ENCODE measurements around the gene PTRHD1. TPM values are rescaled to one million over a fixed set of nuclear protein-coding genes. Genes with fewer than 3 reads are reported as not detected.

Gene PTRHD1
- total RNA-seq, 1 experiment from 2014 or later, result 33.4 TPM

DNA sequence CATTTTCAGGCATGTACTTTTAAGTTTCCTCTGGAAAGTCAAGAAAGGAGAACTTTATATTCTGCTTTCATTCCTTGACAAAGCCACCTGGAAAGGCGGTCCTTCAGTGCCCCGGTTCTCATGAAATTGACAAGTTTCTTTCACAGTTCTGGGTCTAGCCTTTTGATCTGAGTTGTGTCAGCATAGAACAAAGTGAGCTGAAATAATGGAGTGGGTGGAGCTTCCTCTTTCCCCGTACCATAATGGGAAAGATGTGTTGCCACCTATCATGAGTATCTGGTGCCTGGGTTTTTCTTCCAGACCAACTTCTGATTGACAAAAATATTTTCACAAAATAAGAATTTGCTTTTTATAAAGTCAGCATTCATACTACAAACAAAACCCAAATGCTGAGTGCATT is 49.3 kb downstream of the PTRHD1 start:
- TF ChIP-seq EZH2 (IDR thresholded peaks at IDR 0.05; ENCODE audit: borderline replicate concordance, low read depth, low read length, poor library complexity, severe bottlenecking), result no peak
- TF ChIP-seq, protein P1, sequence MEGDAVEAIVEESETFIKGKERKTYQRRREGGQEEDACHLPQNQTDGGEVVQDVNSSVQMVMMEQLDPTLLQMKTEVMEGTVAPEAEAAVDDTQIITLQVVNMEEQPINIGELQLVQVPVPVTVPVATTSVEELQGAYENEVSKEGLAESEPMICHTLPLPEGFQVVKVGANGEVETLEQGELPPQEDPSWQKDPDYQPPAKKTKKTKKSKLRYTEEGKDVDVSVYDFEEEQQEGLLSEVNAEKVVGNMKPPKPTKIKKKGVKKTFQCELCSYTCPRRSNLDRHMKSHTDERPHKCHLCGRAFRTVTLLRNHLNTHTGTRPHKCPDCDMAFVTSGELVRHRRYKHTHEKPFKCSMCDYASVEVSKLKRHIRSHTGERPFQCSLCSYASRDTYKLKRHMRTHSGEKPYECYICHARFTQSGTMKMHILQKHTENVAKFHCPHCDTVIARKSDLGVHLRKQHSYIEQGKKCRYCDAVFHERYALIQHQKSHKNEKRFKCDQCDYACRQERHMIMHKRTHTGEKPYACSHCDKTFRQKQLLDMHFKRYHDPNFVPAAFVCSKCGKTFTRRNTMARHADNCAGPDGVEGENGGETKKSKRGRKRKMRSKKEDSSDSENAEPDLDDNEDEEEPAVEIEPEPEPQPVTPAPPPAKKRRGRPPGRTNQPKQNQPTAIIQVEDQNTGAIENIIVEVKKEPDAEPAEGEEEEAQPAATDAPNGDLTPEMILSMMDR (conservative IDR thresholded peaks at IDR 0.05; ENCODE audit: low read depth, low read length), result no peak
- Histone ChIP-seq H3K4me1 (ENCODE audit: insufficient read depth, low read length, poor library complexity, severe bottlenecking) (no peaks in the 10 kb centered on the region), H3K27ac (ENCODE audit: low read depth, low read length, poor library complexity, severe bottlenecking) (no peak overlapping the region), H3K9me3 (ENCODE audit: low read depth, low read length, poor library complexity, severe bottlenecking) (no peaks in the 10 kb centered on the region), H3K36me3 (ENCODE audit: insufficient read depth, low read length, poor library complexity, severe bottlenecking) (no peaks in the 10 kb centered on the region), H3K4me3 (ENCODE audit: low read depth, low read length, poor library complexity, severe bottlenecking) (no peak overlapping the region), H3K27me3 (replicated peaks; ENCODE audit: insufficient read depth, low read depth, low read length, poor library complexity) (no peaks in the 10 kb centered on the region)
- BruUV-seq (replicated peaks), result no TSS peak
- ChIA-PET CTCF (no interaction called here), POLR2A (ENCODE audit: low non-redundant PET) (interaction anchor here (0.5 to 0.7 kb wide), 2 partner anchors 10 to 30 kb away, joined by 3 read pairs; no protein-coding TSS in a partner anchor)
- intact Hi-C loops (cut with micrococcal nuclease; ENCODE audit: unreplicated experiment), result no loop called here
- DNase-seq (ENCODE audit: low spot score), result no peak

DNA sequence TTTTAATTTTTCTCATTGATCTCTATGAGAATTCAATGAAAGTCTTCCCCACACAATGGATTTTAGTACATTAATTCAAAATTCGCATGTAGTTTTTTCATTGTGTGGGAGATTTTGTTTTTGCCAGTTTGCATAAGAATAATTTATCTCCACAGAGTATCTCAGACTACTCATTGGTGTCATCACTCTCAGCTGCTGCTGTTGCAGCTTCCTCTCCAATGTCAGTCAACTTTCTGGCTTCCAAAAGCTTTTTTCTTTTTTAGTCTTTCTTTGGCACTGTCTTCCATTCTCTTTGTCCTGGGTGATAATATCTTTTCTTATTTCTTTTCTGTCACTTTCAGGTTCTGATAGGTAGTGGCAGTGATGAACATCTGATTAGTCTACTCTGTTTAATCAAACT is 50.5 kb downstream of the PTRHD1 start:
- CTCF ChIA-PET, result no interaction called here
- no TSS peak for BruUV-seq (replicated peaks)

DNA sequence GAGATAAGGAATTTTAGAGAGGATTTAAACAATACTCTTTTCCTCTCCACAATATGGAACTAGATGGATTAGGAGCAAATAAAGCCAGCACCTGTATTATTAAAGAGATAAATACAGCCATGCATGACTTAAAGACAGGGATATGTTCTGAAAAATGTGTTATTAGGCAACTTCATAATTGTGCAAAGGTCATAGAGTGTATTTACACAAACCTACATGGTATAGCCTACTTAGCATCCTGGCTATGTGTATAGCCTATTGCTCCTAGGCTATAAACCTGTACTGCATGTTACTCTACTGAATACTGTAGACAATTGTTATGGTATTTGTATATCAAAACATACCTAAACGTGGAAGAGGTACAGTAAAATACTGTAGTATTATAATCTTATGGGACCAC is 53.0 kb downstream of the PTRHD1 start:
- ChIA-PET POLR2A (ENCODE audit: low non-redundant PET) (no interaction called here), CTCF (no interaction called here)
- Histone ChIP-seq H3K36me3 (ENCODE audit: insufficient read depth, low read length, poor library complexity, severe bottlenecking) (no peaks in the 10 kb centered on the region), H3K9me3 (ENCODE audit: low read depth, low read length, poor library complexity, severe bottlenecking) (no peaks in the 10 kb centered on the region), H3K4me1 (ENCODE audit: insufficient read depth, low read length, poor library complexity, severe bottlenecking) (no peaks in the 10 kb centered on the region), H3K4me3 (ENCODE audit: low read depth, low read length, poor library complexity, severe bottlenecking) (no peak overlapping the region), H3K27ac (ENCODE audit: low read depth, low read length, poor library complexity, severe bottlenecking) (no peak overlapping the region), H3K27me3 (replicated peaks; ENCODE audit: insufficient read depth, low read depth, low read length, poor library complexity) (no peaks in the 10 kb centered on the region)
- no TSS peak for BruUV-seq (replicated peaks)
- TF ChIP-seq, protein P1 (conservative IDR thresholded peaks at IDR 0.05; ENCODE audit: low read depth, low read length), result no peak
- TF ChIP-seq EZH2 (IDR thresholded peaks at IDR 0.05; ENCODE audit: borderline replicate concordance, low read depth, low read length, poor library complexity, severe bottlenecking), result no peak
- intact Hi-C loops (cut with micrococcal nuclease; ENCODE audit: unreplicated experiment), result no loop called here
- no peak for DNase-seq (ENCODE audit: low spot score)

More for the DNA sequence above, 50.5 kb downstream of the PTRHD1 start:
- POLR2A ChIA-PET (ENCODE audit: low non-redundant PET), result no interaction called here
- no peak overlapping the region for H3K4me3 ChIP-seq (ENCODE audit: low read depth, low read length, poor library complexity, severe bottlenecking)
- H3K27me3 ChIP-seq (replicated peaks; ENCODE audit: insufficient read depth, low read depth, low read length, poor library complexity), result no peaks in the 10 kb centered on the region
- no peaks in the 10 kb centered on the region for H3K36me3 ChIP-seq (ENCODE audit: insufficient read depth, low read length, poor library complexity, severe bottlenecking)
- no peak overlapping the region for H3K27ac ChIP-seq (ENCODE audit: low read depth, low read length, poor library complexity, severe bottlenecking)
- intact Hi-C loops (cut with micrococcal nuclease; ENCODE audit: unreplicated experiment), result no loop called here
- no peaks in the 10 kb centered on the region for H3K9me3 ChIP-seq (ENCODE audit: low read depth, low read length, poor library complexity, severe bottlenecking)
- no peak for TF ChIP-seq EZH2 (IDR thresholded peaks at IDR 0.05; ENCODE audit: borderline replicate concordance, low read depth, low read length, poor library complexity, severe bottlenecking)
- TF ChIP-seq, protein P1 (conservative IDR thresholded peaks at IDR 0.05; ENCODE audit: low read depth, low read length), result no peak
- no peak for DNase-seq (ENCODE audit: low spot score)
- no peaks in the 10 kb centered on the region for H3K4me1 ChIP-seq (ENCODE audit: insufficient read depth, low read length, poor library complexity, severe bottlenecking)

Other genes starting within 250 kb of the PTRHD1 start
- 61.9 and 69.4 TPM in 2 replicates for gene CENPO, start within 50 bp of the PTRHD1 start, total RNA-seq (2021)
- 37.3 and 42.2 TPM in 2 replicates for gene ADCY3, start 126.8 kb upstream of the PTRHD1 start, total RNA-seq (2021)
- 4.4 and 6.7 TPM in 2 replicates for gene DNAJC27, start 178.6 kb upstream of the PTRHD1 start, total RNA-seq (2021)
- gene EFR3B, start 248.7 kb upstream of the PTRHD1 start, total RNA-seq (2021), result 0.76 and 1.0 TPM in 2 replicates